AG09319 (cell line): ENCODE results near the gene DDX52.
"Not testable (repeated sequence)": the region's sequence is repeated elsewhere in the genome, so short reads cannot be mapped to it uniquely, and the experiment has no call there.

Experiments
- DNase-seq: peaks from one replicate; pipeline ENCODE4 v3.0.0-alpha.2; 2010; ENCODE audit warnings: low read depth; ENCODE audit errors: extremely low read depth
- TF ChIP-seq, protein P1 (sequence below): IDR thresholded peaks from 2 replicates; pipeline ENCODE4 v1.5.1; 2011; ENCODE audit warnings: low read depth, mild to moderate bottlenecking, inconsistent platforms, low read length, moderate library complexity

Gene DDX52

GRCh38 chr17:37643118-37643766 lies at the start of gene DDX52:
Gene DDX52 (minus strand): TSS chr17:37643446. CDS start chr17:37643420, 26 bp downstream.
- DNase-seq: peak; percentile 63
- TF ChIP-seq, protein P1, sequence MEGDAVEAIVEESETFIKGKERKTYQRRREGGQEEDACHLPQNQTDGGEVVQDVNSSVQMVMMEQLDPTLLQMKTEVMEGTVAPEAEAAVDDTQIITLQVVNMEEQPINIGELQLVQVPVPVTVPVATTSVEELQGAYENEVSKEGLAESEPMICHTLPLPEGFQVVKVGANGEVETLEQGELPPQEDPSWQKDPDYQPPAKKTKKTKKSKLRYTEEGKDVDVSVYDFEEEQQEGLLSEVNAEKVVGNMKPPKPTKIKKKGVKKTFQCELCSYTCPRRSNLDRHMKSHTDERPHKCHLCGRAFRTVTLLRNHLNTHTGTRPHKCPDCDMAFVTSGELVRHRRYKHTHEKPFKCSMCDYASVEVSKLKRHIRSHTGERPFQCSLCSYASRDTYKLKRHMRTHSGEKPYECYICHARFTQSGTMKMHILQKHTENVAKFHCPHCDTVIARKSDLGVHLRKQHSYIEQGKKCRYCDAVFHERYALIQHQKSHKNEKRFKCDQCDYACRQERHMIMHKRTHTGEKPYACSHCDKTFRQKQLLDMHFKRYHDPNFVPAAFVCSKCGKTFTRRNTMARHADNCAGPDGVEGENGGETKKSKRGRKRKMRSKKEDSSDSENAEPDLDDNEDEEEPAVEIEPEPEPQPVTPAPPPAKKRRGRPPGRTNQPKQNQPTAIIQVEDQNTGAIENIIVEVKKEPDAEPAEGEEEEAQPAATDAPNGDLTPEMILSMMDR: peak; percentile 10

DNA sequence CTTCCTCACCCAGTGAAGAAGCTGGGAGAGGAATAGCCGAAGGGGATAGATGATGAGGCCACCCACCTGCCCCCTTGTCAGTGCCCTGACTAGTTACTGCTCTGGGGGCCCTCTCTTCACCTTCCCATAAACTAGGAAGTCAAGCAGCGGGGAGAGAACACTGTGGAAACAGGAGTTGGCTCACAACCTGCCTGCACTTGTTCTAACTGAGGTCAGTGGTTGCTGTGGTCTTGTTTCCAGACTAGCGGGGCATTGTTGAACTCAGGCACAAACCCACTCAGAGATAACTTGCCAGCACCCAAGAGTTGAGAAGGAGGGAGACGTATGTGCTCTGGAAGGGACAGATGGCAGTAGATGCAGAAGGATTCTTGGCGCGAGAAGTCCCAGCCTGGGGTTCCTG lies 48.6 kb upstream of the DDX52 start:
- DNase-seq: no peak
- TF ChIP-seq, protein P1: no peak

DNA sequence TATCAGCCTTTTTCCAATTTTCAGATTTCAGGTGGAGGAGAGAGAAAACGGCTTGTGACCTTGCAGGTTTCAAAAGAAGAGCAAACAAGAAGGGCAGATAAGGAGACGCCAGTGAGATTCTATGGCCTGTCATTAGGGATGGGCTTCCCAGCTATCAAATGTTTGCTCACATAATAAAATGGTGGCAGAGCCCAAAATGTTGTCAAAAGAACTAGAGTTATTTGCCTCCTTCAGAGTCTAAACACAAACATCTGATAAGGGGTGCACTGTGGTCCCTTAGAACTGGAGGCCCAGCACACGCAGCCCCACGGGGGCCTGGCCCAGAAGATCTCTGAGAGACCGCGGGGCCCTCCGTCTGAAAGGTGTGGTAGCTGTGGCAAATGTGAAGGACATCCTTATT lies 46.1 kb upstream of the DDX52 start:
- TF ChIP-seq, protein P1: no peak
- DNase-seq: no peak

DNA sequence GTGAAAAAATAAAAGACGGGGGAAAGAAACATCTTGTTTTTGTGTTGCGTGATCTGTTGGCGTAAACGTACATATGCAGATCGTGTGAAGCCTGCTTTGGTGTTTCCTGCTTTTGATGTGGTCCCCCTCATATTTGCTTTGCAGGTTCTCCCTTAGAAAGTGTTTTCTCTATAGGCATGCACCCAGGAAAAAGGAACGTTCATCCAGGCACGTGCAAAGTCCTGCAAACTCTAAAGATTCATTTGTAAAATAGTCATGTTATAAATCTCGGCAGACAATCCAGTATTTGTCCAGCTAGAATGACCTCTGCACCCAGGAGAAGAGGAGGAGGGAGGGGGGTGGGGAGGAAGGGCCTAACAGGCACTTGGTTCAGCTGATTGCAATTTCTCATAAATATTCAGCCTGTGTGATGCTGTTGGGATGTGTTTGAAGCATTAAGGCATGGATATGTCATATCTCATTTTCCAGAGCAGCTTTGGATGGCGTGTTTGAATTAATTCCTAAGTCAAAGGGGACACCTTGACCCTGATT lies 40.3 kb upstream of the DDX52 start:
- DNase-seq: no peak
- TF ChIP-seq, protein P1: no peak

DNA sequence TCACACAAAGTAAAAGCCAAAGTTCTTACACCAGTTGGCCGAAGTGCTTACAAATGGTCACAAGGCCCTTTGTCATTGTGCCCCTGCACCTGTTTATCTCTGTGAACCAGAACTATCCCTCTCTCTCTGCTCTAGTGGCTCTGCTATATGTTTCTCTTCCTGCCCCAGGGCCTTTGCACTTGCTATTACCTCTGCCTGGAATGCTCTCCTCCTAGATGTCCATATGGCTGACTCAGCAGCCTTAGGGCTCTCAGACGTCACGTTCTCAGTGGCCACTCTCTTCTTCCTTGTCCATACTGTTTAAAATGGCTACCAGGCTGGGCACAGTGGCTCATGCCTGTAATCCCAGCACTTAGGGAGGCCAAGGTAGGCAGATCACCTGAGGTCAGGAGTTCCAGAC lies 38.8 kb upstream of the DDX52 start:
- TF ChIP-seq, protein P1: no peak
- no peak for DNase-seq

GRCh38 chr17:37679995-37680394 lies 36.7 kb upstream of the DDX52 start:
- not testable (repeated sequence) for DNase-seq

DNA sequence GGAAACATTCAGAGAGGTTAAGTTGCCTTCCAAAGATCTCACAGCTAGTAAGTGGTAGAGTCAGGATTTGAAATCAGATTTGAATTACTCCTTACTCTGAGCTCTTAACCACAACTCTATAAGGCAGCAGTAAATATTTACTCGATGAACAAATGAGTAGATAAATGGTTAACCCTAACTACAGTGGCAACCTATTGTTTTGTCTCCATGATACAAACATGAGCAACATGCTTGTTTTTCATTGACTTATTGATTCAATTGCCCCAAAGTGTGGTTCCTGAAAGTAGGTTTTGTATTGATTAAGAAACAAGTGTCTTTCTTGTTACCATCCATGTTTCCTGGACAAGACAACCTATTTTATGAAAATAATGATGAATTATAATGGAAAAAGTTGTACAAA lies 34.8 kb upstream of the DDX52 start:
- no peak for DNase-seq
- TF ChIP-seq, protein P1: no peak

- DNase-seq: no peak
- TF ChIP-seq, protein P1: no peak
These were observed 33.8 kb upstream of the DDX52 start for GRCh38 chr17:37677021-37677420.
